NT2/D1 (cell line): ENCODE measurements around the gene KBTBD7.

Experiments
- DNase-seq: peaks from one replicate; pipeline ENCODE4 v3.0.0-alpha.2; 2011; ENCODE audit warnings: low read depth, low spot score
- H3K27me3 ChIP-seq: 2 replicates; pipeline ENCODE4 v1.6.0; 2011; ENCODE audit warnings: mild to moderate bottlenecking; ENCODE audit not compliant: insufficient read length, insufficient read depth
- H3K36me3 ChIP-seq: 2 replicates; pipeline ENCODE4 v1.6.1; 2011; ENCODE audit warnings: mild to moderate bottlenecking, low read length, mixed read lengths; ENCODE audit not compliant: insufficient read depth, insufficient read length
- H3K4me1 ChIP-seq: 2 replicates; pipeline ENCODE4 v1.5.1; 2011; ENCODE audit not compliant: insufficient read depth, insufficient read length
- H3K4me3 ChIP-seq: 2 replicates; pipeline ENCODE4 v1.5.1; 2011; ENCODE audit warnings: low read depth; ENCODE audit not compliant: insufficient read length
- H3K9ac ChIP-seq: 2 replicates; pipeline ENCODE4 v1.6.0; 2011; ENCODE audit warnings: low read depth; ENCODE audit not compliant: insufficient read length
- H3K9me3 ChIP-seq: 2 replicates; pipeline ENCODE4 v1.5.1; 2011; ENCODE audit warnings: mild to moderate bottlenecking, low read length; ENCODE audit not compliant: insufficient read depth
- SUZ12 ChIP-seq: IDR thresholded peaks from 2 replicates; pipeline ENCODE4 v1.6.1; 2011; ENCODE audit not compliant: insufficient read length, insufficient read depth; ENCODE audit errors: extremely low read depth
- YY1 ChIP-seq: IDR thresholded peaks from 2 replicates; pipeline ENCODE4 v1.6.1; 2011; ENCODE audit not compliant: insufficient read length, insufficient read depth
- ZNF274 ChIP-seq: IDR thresholded peaks from 2 replicates; pipeline ENCODE4 v1.6.1; 2011; ENCODE audit warnings: mild to moderate bottlenecking, low read depth, low read length

The KBTBD7 gene

GRCh38 chr13:41212881-41213280 lies 18.5 kb upstream of the KBTBD7 start:
- Histone ChIP-seq H3K4me3 (no peak overlapping the region), H3K36me3 (no peaks in the 10 kb centered on the region), H3K9ac (no peak overlapping the region), H3K27me3 (no peaks in the 10 kb centered on the region), H3K4me1 (no peaks in the 10 kb centered on the region), H3K9me3 (0 out of 2 replicates have a peak, but pooled peaks cover 14% of the 10 kb centered on the region)
- DNase-seq, result no peak
- TF ChIP-seq ZNF274 (no peak), YY1 (no peak)

DNA sequence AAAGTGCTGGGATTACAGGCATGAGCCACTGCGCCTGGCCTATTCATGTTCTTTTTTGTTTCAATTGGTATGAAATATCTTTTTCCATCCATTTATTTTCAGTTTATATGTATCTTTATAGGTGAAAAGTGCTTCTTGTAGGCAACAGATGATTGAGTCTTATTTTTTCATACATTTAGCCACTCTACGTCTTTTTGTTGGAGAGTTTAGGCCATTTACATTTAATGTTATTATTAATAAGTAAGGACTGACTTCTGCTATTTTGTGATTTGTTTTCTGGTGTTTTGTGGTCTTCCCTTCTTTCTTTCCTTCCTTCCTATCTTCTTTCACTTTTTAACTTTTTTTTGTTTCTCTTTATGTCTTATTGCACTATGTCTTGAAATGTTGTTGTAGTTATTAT lies 16.7 kb upstream of the KBTBD7 start:
- Histone ChIP-seq H3K9me3 (0 out of 2 replicates have a peak, but pooled peaks cover 14% of the 10 kb centered on the region), H3K4me1 (no peaks in the 10 kb centered on the region), H3K27me3 (no peaks in the 10 kb centered on the region), H3K9ac (no peak overlapping the region), H3K36me3 (no peaks in the 10 kb centered on the region), H3K4me3 (no peak overlapping the region)
- TF ChIP-seq SUZ12 (no peak), YY1 (no peak), ZNF274 (no peak)
- no peak for DNase-seq

- H3K27me3 ChIP-seq, result no peaks in the 10 kb centered on the region
- no peak for DNase-seq
- H3K4me3 ChIP-seq, result no peak overlapping the region
- H3K4me1 ChIP-seq, result no peaks in the 10 kb centered on the region
- no peaks in the 10 kb centered on the region for H3K36me3 ChIP-seq
- no peak for TF ChIP-seq YY1
- TF ChIP-seq ZNF274, result no peak
- no peak for TF ChIP-seq SUZ12
- 0 out of 2 replicates have a peak, but pooled peaks cover 14% of the 10 kb centered on the region for H3K9me3 ChIP-seq
- H3K9ac ChIP-seq, result no peak overlapping the region
Observed at GRCh38 chr13:41206467-41206866, 12.1 kb upstream of the KBTBD7 start.

DNA sequence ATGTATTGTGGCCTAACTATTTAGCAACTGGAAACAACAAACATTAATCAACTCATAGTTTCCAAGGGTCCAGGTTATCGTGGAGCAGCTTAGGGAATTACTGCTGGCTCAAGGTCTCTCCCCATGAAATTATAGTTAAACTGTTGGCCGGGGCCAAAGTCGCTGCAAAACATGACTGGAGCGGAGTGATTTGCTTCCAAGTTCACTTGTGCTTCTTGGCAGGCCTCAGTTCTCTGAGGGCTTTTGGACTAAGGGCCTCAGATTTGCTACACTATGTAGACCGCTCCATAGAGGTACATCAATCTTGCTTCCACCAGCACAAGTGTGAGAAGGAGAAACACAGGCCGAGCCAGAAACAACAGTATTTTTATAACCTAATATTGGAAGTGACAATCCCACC lies 9.4 kb upstream of the KBTBD7 start:
- no peak for DNase-seq
- H3K9me3 ChIP-seq, result no peaks in the 10 kb centered on the region
- H3K4me1 ChIP-seq, result no peaks in the 10 kb centered on the region
- H3K36me3 ChIP-seq, result no peaks in the 10 kb centered on the region
- H3K27me3 ChIP-seq, result no peaks in the 10 kb centered on the region
- TF ChIP-seq YY1 (no peak), ZNF274 (no peak), SUZ12 (no peak)
- no peak overlapping the region for H3K4me3 ChIP-seq
- no peak overlapping the region for H3K9ac ChIP-seq

DNA sequence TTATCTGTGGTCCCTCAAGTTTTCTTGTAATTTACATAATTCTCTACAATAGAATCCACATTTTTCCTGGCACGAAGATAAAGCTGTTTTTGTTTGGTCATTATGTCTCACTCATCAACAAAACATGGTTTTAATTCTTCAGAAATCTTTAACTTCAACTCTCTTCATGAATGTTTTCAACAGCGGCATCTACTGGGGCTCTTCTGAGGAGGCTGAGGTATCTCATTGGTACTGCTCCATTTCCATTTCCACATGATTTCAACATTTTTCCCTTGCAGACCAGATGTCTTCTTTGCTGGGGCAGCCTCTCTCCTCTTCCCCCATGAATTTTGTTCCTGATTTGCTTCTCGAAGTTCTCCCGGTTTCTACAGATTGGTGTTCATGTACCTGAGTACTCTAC lies 5.8 kb upstream of the KBTBD7 start:
- Histone ChIP-seq H3K4me3 (no peak overlapping the region), H3K4me1 (no peaks in the 10 kb centered on the region), H3K27me3 (no peaks in the 10 kb centered on the region), H3K9me3 (no peaks in the 10 kb centered on the region), H3K36me3 (no peaks in the 10 kb centered on the region), H3K9ac (no peak overlapping the region)
- TF ChIP-seq SUZ12 (no peak), ZNF274 (no peak), YY1 (no peak)
- DNase-seq, result no peak

- H3K9ac ChIP-seq, result no peak overlapping the region
- no peak overlapping the region for H3K4me3 ChIP-seq
- no peaks in the 10 kb centered on the region for H3K9me3 ChIP-seq
- no peaks in the 10 kb centered on the region for H3K4me1 ChIP-seq
- H3K27me3 ChIP-seq, result no peaks in the 10 kb centered on the region
- DNase-seq, result no peak
- TF ChIP-seq ZNF274, result no peak
- no peak for TF ChIP-seq YY1
- no peak for TF ChIP-seq SUZ12
- H3K36me3 ChIP-seq, result no peaks in the 10 kb centered on the region
Observed at GRCh38 chr13:41199526-41199925, 5.2 kb upstream of the KBTBD7 start.

- H3K9me3 ChIP-seq, result no peaks in the 10 kb centered on the region
- no peaks in the 10 kb centered on the region for H3K4me1 ChIP-seq
- H3K4me3 ChIP-seq, result no peak overlapping the region
- TF ChIP-seq ZNF274, result no peak
- TF ChIP-seq YY1, result no peak
- TF ChIP-seq SUZ12, result no peak
- no peaks in the 10 kb centered on the region for H3K36me3 ChIP-seq
- no peak for DNase-seq
- no peaks in the 10 kb centered on the region for H3K27me3 ChIP-seq
- no peak overlapping the region for H3K9ac ChIP-seq
Observed at GRCh38 chr13:41199079-41199478, 4.7 kb upstream of the KBTBD7 start.

GRCh38 chr13:41196620-41197019 lies 2.3 kb upstream of the KBTBD7 start:
- Histone ChIP-seq H3K9me3 (peaks cover 21% of the 10 kb centered on the region; the same call in 1 of the 2 replicates), H3K36me3 (peaks cover 6% of the 10 kb centered on the region), H3K27me3 (no peaks in the 10 kb centered on the region), H3K4me3 (no peak overlapping the region), H3K9ac (no peak overlapping the region), H3K4me1 (no peaks in the 10 kb centered on the region)
- TF ChIP-seq ZNF274 (no peak), YY1 (no peak), SUZ12 (no peak)
- DNase-seq, result no peak
